GM19468 (cell line): ENCODE data around the gene HTRA1.

ENCODE experiments used
- ATAC-seq: cut with Tn5 transposase; IDR thresholded peaks from one replicate; pipeline ENCODE4 v1.9.1; 2021; ENCODE audit warnings: mild to moderate bottlenecking, moderate library complexity, moderate number of reproducible peaks; ENCODE audit not compliant: unreplicated experiment; ENCODE audit errors: extremely low read depth

The HTRA1 gene

GRCh38 chr10:122454071-122454470 lies 7.3 kb upstream of the HTRA1 start:
- no peak for ATAC-seq

GRCh38 chr10:122454603-122455080 lies 6.7 kb upstream of the HTRA1 start, which contains the start of gene ARMS2:
Gene ARMS2 (plus strand): TSS chr10:122454653. CDS start chr10:122454728, 75 bp downstream.
- ATAC-seq = no peak

DNA sequence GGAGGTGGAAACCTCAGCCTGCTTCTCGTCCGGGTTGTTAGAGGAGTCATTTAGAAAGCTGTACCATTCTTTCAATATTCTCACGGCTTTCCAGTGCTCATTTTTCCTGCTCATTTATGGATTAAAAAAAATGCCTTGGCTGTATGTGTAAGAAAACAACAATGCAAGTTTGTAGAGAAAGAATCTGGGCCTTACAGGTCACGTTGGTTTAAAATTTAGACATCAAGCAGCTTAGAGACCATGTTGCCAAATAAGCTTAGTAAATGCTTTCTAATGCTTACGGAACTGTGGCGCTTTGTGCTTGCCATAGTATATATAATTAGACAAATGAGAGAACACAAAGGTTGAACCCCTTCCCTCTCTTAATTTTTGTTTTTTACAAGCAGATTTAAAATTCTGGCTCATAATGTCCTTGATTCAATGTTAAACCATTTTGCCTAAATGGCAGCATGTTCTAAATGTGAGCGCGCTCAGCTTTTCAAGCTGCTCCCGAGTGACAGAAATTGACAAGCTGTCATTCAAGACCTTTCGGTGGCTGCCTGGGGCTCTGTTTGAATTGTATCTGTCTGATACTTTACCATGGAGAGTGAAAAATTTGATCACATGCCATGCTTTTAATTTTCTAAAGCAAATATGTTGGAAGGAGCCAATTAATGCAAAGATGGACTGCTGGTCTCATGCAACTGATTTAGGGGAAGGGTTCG lies 5.8 kb upstream of the HTRA1 start:
- no peak for ATAC-seq

DNA sequence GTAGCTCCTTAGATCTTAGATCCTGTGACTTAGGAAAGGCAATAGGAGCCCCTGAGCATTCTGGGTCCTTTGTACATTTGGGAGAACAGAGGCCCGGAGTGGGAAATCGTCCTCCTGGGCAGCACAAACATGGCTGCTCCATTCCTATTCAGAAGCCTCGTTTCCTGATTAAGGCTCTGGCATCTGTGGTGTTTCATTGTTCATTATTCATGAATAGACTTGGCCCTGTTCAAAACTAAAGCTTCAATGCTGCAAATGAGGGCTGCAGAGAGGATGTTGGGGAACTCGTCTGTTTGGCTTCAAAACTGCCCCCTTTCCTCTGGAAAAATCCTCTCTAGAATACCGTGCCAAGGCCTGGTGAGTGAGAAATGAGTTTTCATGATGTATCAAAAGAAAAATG lies 3.4 kb upstream of the HTRA1 start:
- ATAC-seq = no peak

GRCh38 chr10:122458693-122459092 lies 2.7 kb upstream of the HTRA1 start:
- ATAC-seq = no peak

DNA sequence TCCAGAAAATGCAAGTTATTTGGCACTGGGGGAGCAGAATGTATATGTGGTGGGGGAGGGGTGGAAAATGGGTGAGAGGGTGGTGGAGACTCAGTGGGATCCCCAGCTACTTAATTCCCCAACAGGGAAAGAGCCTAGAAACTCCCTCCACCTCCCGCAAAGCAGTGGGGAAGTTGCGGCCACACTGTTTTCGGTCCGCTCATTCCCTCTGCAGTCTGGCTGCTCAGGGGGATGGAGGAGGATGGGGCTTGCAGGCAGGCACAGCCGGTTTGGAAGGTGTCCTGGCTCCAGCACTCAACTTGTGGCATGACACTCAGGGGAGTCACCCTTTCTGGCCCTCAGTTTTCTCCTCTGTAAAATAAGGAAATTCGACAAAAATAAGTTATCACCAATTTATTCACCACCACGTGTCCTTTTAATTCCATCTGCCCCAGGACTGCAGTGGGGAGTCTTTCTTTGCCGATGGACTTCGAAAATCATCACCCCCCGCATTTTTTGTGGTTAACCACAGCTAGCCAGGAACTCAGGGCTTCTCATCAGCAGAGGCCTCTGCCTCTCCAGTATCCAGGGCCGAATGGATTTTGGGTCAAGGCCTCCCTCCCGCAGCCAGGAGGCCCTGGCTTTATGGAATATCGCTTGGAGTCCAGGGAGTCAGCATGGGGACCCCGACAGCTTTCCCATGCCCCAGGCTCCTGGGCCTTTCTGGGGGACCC lies 1.6 kb upstream of the HTRA1 start:
- ATAC-seq = no peak

DNA sequence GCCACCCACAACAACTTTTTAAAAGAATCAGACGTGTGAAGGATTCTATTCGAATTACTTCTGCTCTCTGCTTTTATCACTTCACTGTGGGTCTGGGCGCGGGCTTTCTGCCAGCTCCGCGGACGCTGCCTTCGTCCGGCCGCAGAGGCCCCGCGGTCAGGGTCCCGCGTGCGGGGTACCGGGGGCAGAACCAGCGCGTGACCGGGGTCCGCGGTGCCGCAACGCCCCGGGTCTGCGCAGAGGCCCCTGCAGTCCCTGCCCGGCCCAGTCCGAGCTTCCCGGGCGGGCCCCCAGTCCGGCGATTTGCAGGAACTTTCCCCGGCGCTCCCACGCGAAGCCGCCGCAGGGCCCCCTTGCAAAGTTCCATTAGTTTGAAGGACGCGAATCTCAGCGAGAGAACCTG lies 461 bp upstream of the HTRA1 start:
- no peak for ATAC-seq

DNA sequence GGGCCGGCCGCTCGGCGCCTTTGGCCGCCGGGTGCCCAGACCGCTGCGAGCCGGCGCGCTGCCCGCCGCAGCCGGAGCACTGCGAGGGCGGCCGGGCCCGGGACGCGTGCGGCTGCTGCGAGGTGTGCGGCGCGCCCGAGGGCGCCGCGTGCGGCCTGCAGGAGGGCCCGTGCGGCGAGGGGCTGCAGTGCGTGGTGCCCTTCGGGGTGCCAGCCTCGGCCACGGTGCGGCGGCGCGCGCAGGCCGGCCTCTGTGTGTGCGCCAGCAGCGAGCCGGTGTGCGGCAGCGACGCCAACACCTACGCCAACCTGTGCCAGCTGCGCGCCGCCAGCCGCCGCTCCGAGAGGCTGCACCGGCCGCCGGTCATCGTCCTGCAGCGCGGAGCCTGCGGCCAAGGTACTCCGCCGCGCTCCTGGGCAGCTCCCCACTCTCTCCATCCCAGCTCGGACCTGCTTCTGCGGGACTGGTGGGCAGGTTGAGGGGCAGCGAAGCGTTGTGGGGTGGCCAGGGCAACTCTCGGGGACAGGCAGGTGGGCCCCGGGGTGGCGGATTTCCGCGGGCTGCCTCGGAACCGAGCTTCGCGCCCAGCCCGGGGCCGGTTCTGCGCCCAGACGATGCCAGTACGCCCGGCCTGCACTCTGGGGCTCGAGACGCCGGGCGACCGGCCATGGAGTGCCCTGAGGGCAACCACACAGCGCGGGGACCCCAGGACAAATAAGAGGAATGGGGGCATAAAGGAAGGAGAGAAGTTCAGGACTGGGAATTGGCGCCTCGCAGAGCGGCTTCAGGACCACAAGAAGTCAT lies 578 bp downstream of the HTRA1 start:
- ATAC-seq = no peak

- ATAC-seq = no peak
Observed at GRCh38 chr10:122462533-122463465, 1.4 kb downstream of the HTRA1 start.

DNA sequence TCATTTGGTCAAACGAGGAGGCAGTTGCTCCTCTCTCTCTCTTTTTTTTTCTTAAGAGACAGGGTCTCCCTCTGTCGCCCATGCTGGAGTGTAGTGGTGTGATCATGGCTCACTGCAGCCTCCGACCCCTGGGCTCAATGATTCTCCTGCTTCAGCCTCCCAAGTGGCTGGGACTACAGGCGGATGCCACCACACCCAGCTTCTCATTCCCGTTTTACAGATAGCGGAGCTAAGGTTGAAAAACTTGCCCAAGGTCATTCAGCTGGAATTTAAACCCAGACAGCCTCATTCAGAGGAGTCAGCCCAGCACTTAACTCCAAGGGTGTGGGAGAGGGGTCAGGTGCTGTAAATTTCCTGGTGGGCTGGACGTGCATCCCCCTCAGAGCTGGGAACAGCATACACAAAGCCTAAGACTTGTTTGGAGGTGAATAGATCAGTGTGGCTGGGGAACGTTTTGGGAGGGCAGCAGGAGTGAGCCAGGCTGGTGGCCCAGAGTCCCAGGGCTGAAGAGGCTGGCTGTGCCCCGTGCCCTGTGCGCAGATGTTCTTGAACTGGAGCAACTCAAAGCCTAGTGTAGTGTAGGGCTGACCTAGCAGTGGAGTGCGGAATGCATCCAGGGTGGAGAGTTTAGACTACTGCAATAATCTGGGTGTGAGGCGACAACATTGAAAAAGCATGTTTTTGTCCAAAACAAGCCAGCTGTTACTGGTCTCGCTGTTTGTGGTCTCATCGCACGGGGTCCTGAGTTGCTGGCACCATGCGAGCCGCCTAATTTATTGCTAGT lies 2.3 kb downstream of the HTRA1 start:
- no peak for ATAC-seq

DNA sequence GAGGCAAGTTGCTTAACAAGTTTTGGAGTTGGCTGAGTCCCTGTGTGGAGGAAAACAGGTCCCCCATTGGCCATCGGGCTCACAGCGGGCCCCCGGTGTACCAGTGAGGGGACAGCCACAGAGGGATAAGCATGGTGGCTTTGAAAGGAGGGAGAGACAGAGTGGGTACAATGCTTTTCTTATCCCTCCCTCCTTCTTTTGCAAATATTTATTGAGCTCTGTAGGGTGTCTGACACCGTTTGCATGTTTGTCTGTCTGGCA lies 2.8 kb downstream of the HTRA1 start:
- ATAC-seq = no peak

GRCh38 chr10:122464586-122464985 lies 3.2 kb downstream of the HTRA1 start:
- no peak for ATAC-seq

DNA sequence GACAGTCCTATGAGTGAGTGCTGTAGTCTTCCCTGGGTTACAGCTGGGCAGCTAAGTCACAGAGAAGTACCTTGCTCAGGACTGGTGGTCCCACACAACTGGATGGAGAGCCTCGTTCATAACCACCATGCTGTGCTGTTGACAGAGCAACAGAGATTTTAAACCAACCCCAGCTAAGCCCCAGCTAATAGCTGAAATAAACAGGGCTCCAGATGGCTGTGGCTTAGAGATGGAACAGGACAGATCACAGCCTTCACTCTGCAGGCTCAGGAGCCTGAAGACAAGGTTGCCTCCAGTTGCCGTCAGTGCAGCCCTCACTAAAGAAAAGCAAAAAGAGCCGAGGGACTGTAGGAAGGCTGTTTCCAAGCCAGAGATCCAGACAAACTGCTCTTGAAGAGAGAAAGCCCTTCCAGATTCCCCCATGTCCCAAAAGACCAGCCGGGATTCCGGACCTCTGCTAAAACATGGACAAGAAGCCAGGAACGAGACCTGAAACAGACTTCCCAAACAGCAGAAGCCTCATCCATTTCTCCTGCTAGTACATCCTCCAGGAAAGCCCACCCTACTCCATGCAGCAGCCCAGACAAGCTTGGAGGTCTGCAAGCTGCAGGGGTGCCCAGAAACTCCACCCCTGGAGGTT lies 4.2 kb downstream of the HTRA1 start:
- ATAC-seq = no peak

DNA sequence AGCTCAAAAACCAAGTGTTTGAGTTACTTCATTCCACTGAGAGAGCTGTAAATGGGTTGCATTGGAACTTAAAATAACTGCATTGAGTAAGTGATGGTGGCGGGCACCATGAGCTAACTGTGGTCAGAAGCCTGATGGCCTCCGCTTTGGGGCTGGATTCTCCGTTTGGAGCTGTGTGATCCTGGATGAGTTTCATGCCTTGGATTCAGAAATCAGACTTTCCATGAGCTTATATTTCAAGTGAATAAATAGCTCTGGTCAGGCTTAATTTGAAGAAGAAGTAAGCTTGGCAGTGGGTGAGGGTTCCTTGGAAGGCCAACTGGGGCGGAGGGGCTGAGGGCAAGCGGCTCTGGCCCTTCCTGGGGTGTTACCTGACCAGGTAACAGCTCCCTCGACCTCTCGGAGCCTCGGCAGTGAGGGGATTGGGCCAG lies 5.6 kb downstream of the HTRA1 start:
- ATAC-seq = no peak

DNA sequence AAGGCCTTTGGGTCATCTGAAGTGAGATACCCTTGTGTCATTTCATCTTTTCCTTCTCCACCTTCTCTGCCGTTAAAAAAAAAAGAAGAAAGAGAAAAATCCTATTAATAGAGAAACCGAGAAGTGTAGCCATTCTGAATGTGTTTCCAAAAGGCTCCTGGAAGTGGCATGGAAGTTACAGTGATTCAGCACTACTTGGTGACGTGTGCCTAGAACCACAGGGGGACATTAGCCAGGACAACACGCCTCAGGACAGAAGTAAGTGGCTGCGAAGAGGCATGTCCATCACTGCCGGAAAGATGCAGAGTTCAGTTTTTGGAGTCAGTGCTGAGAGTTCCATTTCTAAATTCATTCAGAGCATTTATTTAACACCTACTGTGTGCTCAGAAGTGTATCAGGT lies 6.3 kb downstream of the HTRA1 start:
- no peak for ATAC-seq

- no peak for ATAC-seq
Observed at GRCh38 chr10:122468307-122468925, 7.1 kb downstream of the HTRA1 start.

DNA sequence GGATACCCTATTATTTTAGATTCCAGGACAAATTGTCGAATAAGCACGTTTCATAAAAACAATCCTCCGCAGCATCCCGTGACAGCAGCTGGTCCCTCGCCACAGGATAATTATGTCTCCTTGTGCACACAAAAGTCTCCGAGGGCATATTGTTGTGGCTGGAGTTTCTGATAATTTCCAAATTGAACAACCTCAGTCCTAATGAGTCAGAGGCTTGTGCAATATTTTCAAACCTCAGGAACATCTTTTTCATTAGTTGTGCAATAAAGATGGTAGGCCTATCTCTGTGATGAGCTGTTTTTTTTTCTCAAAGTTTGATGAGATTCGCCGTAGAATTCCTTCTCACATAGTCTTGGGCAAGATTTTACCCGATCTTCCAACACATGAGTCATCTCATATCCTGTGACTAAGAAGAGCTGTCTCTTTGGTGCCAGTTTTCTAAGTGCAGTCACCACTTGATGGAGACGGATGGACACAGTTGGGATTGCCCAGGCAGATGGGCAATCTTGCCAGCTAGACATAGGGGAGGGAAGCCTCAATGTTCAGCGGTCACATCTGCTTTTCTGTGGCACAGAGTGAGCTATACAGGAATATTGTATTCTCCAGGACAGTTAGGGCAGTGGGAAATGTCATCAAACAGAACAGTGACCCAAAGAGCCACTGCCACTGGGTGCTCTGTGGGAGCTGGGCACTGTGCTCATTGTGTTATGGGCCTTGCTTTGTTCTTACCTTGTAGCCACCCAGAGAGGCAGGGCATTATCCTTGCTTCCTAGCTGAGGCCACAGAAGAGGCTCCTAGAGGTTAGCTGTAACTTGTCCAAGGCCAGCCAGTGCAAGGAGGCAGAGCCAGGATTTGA lies 7.8 kb downstream of the HTRA1 start:
- ATAC-seq = no peak

DNA sequence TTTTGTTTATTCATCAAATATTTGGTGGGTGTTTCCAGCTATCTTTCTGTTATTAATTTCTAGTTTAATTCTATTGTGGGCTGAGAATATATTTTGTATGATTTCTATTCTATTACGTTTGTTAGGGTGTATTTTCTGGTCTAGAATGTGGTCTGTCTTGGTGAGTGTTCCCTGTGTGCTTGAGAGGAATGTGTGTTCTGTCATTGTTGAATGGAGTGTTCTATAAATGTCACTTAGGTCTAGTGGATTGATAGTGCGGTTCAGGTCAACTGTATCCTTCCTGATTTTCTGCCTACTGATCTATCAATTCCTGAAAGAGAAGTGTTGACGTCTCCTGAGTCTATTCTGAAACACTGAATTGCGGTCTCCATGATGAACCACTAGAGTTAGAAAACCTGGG lies 8.5 kb downstream of the HTRA1 start:
- ATAC-seq = no peak
